HG02623 (cell line): ENCODE measurements around the gene TPRN.
A peak's percentile ranks its signal among the peaks of the same experiment; 100 is the strongest.

Experiments used
- ATAC-seq: cut with Tn5 transposase; IDR thresholded peaks from one replicate; pipeline ENCODE4 v1.9.1; 2021; ENCODE audit warnings: moderate library complexity; ENCODE audit not compliant: unreplicated experiment

The TPRN gene

GRCh38 chr9:137163365-137163715, 37.2 kb downstream of the TPRN start:
- ATAC-seq = no peak

GRCh38 chr9:137162505-137163364, 37.8 kb downstream of the TPRN start:
- no peak for ATAC-seq

- ATAC-seq = no peak
Measured at GRCh38 chr9:137161558-137162486, 38.7 kb downstream of the TPRN start.

GRCh38 chr9:137160716-137161557, 39.6 kb downstream of the TPRN start:
- ATAC-seq = no peak

GRCh38 chr9:137160054-137160425, 40.5 kb downstream of the TPRN start:
- ATAC-seq = no peak

GRCh38 chr9:137159105-137160053, 41.2 kb downstream of the TPRN start:
- ATAC-seq = no peak

- no peak for ATAC-seq
Measured at GRCh38 chr9:137158625-137159024, 41.9 kb downstream of the TPRN start.

GRCh38 chr9:137157618-137158415, 42.7 kb downstream of the TPRN start:
- ATAC-seq = no peak

GRCh38 chr9:137156567-137157375, 43.8 kb downstream of the TPRN start:
- no peak for ATAC-seq

- ATAC-seq = no peak
Measured at GRCh38 chr9:137152844-137153405, 47.6 kb downstream of the TPRN start.

GRCh38 chr9:137150617-137151457, 49.7 kb downstream of the TPRN start:
- ATAC-seq = peak; percentile 43

GRCh38 chr9:137149942-137150616, 50.5 kb downstream of the TPRN start:
- peak; percentile 15 for ATAC-seq

- ATAC-seq = no peak
Measured at GRCh38 chr9:137149363-137149762, 51.2 kb downstream of the TPRN start.

- no peak for ATAC-seq
Measured at GRCh38 chr9:137148661-137149060, 51.9 kb downstream of the TPRN start.

GRCh38 chr9:137148242-137148641, 52.3 kb downstream of the TPRN start:
- no peak for ATAC-seq

GRCh38 chr9:137147793-137148160, 52.8 kb downstream of the TPRN start:
- ATAC-seq = no peak
